Epithelial cell of alveolus of lung (primary cell): Measurements from ENCODE around the gene LAYN. TPM values are rescaled to one million over a fixed set of nuclear protein-coding genes. Genes with fewer than 3 reads are reported as not detected.

ENCODE experiments used
- total RNA-seq: library from RNA; depleted of rRNA; stranded (reverse); fragments of >200 nt; gene quantifications from 2 replicates; pipeline ENCODE4 v1.2.1, GENCODE V29; 2015

LAYN gene, protein sequence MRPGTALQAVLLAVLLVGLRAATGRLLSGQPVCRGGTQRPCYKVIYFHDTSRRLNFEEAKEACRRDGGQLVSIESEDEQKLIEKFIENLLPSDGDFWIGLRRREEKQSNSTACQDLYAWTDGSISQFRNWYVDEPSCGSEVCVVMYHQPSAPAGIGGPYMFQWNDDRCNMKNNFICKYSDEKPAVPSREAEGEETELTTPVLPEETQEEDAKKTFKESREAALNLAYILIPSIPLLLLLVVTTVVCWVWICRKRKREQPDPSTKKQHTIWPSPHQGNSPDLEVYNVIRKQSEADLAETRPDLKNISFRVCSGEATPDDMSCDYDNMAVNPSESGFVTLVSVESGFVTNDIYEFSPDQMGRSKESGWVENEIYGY
- 22.4 and 27.9 TPM in 2 replicates for total RNA-seq

DNA sequence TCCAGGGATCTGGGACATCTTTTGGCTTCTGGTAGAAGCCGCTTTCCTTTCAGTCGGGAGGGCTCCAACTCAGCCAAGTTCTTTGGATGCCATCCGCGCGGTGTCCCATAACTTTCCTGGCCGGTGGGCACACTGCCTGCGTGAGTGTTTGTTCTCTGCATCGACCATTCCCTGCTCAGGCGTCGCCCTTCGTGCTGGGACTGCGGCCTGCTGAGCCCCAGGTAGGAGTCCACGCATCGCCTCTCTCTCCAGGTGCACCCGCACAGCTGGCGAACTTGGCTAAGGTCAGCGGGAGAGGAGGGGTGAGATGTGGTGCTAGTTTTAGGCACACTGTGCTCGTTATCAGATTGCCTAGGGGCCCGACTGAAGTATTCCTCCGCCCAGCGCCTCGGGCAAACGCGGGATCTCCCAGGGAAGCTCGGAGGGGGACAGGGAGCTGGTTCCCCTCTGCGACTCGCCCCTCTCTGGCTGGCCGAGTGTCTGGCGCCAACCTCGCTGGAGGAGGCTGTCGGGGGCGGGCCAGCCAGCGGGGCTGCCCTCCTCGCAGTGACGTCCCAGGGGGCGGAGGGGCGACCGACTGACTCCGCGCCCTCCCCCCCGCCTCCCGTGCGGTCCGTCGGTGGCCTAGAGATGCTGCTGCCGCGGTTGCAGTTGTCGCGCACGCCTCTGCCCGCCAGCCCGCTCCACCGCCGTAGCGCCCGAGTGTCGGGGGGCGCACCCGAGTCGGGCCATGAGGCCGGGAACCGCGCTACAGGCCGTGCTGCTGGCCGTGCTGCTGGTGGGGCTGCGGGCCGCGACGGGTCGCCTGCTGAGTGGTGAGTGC is at the start of gene LAYN:
Gene LAYN, plus strand, starts transcription at position 607 of the 823 bp plus-strand sequence. Its CDS starts 124 bp downstream, at position 731.

DNA sequence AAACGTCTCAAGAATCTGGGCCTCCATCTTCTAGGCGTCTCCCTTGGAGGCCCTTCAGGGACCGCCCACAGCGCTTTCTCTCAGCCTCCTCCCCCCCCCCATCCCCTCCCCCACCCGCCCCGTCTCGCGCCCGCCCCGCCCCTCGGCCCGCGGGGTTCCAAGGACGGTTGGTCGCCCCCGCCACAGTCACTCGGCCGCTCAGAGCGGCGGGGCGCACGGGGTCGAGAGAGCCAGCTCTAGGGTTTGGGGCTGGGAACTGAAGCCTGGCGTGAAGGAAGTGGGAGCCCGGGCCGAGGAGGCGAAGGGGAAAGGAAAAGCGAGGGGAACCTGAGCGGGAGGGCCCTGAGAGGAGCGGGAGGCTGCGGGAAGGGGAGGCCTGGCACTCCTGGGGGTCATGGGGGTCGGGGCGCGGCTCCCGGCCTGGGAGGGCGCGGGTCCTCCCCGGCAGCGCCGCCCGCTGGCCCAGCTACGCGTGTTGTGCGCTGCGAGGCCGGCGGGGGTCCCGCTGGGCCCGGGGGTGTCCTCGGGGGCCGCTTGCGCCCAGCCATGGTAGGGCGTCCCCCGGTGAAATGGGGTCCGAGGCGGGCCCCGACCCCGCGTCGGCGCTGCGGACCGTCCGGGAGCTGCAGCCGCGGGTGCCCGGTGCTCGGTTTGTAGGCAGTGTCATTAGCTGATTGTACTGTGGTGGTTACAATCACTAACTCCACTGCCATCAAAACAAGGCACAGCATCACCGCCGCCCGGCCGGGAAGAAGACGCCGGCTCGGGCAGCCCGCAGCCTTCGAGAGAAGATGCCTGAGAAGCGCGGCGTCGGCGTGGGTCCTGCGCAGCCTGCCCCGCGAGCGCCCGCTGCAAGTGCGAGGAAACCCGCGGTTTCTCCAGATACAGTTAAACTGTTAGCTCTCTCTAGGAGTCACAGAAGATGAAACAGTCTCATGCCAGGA is 28.0 kb upstream of the LAYN start, which contains the start of gene BTG4:
Gene BTG4, minus strand, starts transcription at position 91 of the 944 bp plus-strand sequence. CDS start 13,610 bp downstream, outside the sequence.

DNA sequence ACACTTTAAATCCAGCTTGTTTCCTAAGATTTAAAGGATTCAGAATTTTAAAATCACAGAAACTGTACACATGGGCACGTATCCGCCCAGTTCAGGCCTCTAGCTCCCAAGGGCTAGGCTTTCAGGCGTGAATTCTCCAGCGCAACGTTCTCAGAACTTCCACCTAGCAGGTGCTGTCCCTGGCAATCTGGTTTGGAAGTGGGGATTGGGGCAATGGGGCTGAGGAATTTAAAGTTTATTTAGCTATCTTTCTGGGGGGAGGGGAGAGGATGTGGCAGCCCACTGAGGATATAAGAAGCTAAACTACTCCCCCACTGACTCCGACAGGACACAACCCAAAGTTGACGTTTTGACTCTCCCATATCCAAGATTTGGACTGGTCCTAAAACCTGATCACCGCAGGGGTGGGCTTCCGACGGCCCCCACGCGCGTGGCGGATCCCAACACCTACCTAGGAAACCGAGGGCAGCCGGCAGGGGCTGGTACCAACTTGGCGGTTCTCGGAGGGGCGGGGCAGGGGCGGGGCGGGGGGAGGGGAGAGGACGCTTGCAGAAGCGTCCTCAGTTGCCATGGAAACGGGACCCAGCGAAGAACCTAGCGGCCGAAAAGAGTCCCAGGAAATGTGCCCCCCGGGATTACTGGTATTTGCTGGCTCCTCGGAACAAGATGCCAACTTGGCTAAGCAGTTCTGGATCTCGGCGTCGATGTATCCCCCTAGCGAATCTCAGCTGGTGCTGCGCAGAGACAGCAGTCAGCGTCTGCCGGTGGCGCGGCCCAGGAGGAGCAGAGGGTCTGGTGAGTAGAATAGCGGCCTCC is 26.1 kb upstream of the LAYN start, which contains the start of gene HOATZ:
Gene HOATZ, plus strand, starts transcription at position 563 of the 816 bp plus-strand sequence. Its CDS starts 7 bp downstream, at position 570.

DNA sequence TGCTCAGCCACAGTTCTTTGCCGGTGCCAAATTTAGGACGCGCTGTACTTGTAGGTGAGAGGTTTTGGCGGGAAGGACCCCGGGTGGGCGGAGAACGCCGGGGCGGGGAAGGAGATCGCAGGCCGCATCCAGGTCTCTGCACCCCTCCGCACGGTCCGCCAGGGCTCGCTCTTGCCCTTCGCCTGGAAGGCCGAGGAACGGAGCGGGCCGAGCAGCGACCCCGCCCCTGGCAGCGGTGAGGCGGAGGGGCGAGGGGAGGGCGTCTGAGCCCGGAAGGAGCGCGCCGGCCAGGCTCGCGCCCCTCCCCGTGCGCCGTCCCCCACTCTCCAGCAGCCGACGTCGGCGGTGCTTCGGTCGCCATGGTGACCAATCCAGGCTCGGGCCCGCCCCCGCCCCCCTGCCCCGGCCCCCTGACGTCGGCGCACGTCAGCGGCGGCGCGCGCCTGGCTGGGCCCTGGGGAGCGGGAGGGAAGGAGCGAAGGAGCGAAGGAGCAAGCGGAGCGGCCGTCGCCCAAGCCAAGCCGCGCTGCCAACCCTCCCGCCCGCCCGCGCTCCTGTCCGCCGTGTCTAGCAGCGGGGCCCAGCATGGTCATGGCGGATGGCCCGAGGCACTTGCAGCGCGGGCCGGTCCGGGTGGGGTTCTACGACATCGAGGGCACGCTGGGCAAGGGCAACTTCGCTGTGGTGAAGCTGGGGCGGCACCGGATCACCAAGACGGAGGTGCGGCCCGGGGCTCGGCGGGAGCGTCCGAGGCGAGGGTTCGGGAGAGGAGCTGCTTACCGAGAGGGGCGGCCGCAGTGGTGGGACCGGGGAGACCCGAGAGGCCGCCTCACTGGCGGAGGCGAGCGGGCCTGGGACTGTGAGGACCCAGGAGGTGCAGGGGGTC is 61.7 kb downstream of the LAYN start, which contains the start of gene SIK2:
Gene SIK2, plus strand, starts transcription at position 471 of the 886 bp plus-strand sequence. Its CDS starts 115 bp downstream, at position 586.

Other genes starting within 250 kb of the LAYN start
- gene POU2AF3, start 242.2 kb upstream of the LAYN start, total RNA-seq, result 0.26 TPM in 1 of 2 replicates, not detected in the other
- under 0.01 TPM in 1 of 2 replicates, not detected in the other for gene POU2AF1, start 161.4 kb upstream of the LAYN start, total RNA-seq
- gene BTG4, start 28.3 kb upstream of the LAYN start, total RNA-seq, result 0.13 TPM in 1 of 2 replicates, not detected in the other
- under 0.01 TPM in 1 of 2 replicates, not detected in the other for gene HOATZ, start 25.9 kb upstream of the LAYN start, total RNA-seq
- 10.0 and 35.0 TPM in 2 replicates for gene SIK2, start 61.7 kb downstream of the LAYN start, total RNA-seq
- gene PPP2R1B, start 225.7 kb downstream of the LAYN start, total RNA-seq, result 25.9 and 33.6 TPM in 2 replicates